Neural progenitor cell (in vitro differentiated cells): ENCODE measurements around the gene MR1.

Experiments used
- EZH2 ChIP-seq: fragments of 200-600 bp; sonication (generic); IDR thresholded peaks from 2 replicates; pipeline ENCODE4 v1.6.1; 2017; ENCODE audit warnings: antibody characterized with exemption, mild to moderate bottlenecking, moderate library complexity
- EZH2phosphoT487 ChIP-seq: fragments of 200-600 bp; sonication (generic); IDR thresholded peaks from 2 replicates; pipeline ENCODE4 v1.6.1; 2017; ENCODE audit warnings: antibody characterized with exemption
- TF ChIP-seq, protein P1 (sequence below): fragments of 200-600 bp; sonication (generic); IDR thresholded peaks from 2 replicates; pipeline ENCODE4 v1.5.1; 2017; ENCODE audit warnings: antibody characterized with exemption, mild to moderate bottlenecking

DNA sequence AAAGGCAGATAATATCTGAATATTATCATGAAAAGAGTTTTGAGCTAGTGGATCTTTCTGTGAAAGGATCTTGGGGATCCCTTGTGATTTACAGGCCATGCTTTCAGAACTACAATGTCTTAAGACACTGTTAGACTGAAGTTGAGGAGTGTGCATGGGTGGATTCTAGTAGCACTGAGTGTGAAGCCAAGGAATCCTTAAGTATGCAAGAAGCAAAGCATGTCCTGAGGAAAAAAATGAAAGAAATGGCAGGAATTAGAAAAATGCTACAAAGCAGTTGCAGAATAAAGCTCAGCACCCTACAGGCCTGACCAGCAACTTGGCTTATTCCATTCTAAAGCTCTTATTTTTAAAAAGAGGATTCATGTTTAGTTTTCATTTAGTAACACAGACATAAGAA, 23.0 kb upstream of the MR1 start:
- TF ChIP-seq EZH2phosphoT487: no peak
- TF ChIP-seq, protein P1, sequence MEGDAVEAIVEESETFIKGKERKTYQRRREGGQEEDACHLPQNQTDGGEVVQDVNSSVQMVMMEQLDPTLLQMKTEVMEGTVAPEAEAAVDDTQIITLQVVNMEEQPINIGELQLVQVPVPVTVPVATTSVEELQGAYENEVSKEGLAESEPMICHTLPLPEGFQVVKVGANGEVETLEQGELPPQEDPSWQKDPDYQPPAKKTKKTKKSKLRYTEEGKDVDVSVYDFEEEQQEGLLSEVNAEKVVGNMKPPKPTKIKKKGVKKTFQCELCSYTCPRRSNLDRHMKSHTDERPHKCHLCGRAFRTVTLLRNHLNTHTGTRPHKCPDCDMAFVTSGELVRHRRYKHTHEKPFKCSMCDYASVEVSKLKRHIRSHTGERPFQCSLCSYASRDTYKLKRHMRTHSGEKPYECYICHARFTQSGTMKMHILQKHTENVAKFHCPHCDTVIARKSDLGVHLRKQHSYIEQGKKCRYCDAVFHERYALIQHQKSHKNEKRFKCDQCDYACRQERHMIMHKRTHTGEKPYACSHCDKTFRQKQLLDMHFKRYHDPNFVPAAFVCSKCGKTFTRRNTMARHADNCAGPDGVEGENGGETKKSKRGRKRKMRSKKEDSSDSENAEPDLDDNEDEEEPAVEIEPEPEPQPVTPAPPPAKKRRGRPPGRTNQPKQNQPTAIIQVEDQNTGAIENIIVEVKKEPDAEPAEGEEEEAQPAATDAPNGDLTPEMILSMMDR: no peak
- TF ChIP-seq EZH2: no peak
